Heart left ventricle (tissue), 16 donors: ENCODE measurements around the gene RRP9. TPM values are rescaled to one million over a fixed set of nuclear protein-coding genes. Genes with fewer than 3 reads are reported as not detected.

Source experiments
- ATAC-seq, 4 donors: fragments of 200-7000 bp; cut with Tn5 transposase; one replicate each; pipeline ENCODE4 v1.9.1; 2020 to 2022; ENCODE audit warnings: moderate library complexity in 4 of 4, mild to moderate bottlenecking in 3 of 4, moderate number of reproducible peaks in 1 of 4
- DNase-seq, 5 donors: peaks; one replicate each; pipeline ENCODE4 v3.0.0-alpha.2; 2020
- H3K27ac ChIP-seq, 12 donors: fragments of 200-600 bp; sonication (generic) in 4 of 12; one replicate each; pipeline versions ENCODE4 v1.5.0 to v1.8.0; 2016 to 2022; ENCODE audit warnings: mild to moderate bottlenecking in 2 of 12
- H3K27me3 ChIP-seq, 9 donors: fragments of 200-600 bp; sonication (generic) in 2 of 9; one replicate each; pipeline versions ENCODE4 v1.5.1 to v1.8.0; 2016 to 2022; ENCODE audit warnings: mild to moderate bottlenecking in 3 of 9
- H3K36me3 ChIP-seq, 9 donors: fragments of 200-600 bp; sonication (generic) in 2 of 9; one replicate each; pipeline versions ENCODE4 v1.5.0 to v1.8.0; 2018 to 2022; ENCODE audit warnings: mild to moderate bottlenecking in 2 of 9
- H3K4me1 ChIP-seq, 12 donors: fragments of 200-600 bp; sonication (generic) in 4 of 12; one replicate each; pipeline versions ENCODE4 v1.5.0 to v1.8.0; 2016 to 2022; ENCODE audit warnings: mild to moderate bottlenecking in 3 of 12
- H3K4me3 ChIP-seq, 12 donors: fragments of 200-600 bp; sonication (generic) in 4 of 12; one replicate each; pipeline versions ENCODE4 v1.5.0 to v1.8.0; 2017 to 2022; ENCODE audit warnings: mild to moderate bottlenecking in 9 of 12, moderate library complexity in 4 of 12
- H3K9me3 ChIP-seq, 12 donors: fragments of 200-600 bp; sonication (generic) in 4 of 12; one replicate each; pipeline versions ENCODE4 v1.5.0 to v1.8.0; 2016 to 2022; ENCODE audit warnings: mild to moderate bottlenecking in 1 of 12
- POLR2A ChIP-seq, 2 donors: fragments of 450-650 bp; IDR thresholded peaks; one replicate each; pipeline ENCODE4 v1.6.1; 2017; ENCODE audit warnings: antibody characterized with exemption in 2 of 2, mild to moderate bottlenecking in 2 of 2, moderate library complexity in 2 of 2
- WGBS, 4 donors: extraction: QIAGEN DNeasy Blood & Tissue Kit in 2 of 4; methylation state at CpG; one replicate each; pipeline versions ENCODE4 v1.1.5 to v1.1.7; 2013 to 2018; 5-methylcytosine and 5-hydroxymethylcytosine counted together
- intact Hi-C, 10 donors: fragments of 100-400 bp; cut with DNase I; formaldehyde crosslinking; loops; one replicate each; pipeline versions ENCODE4 v1.11.1 to v1.14.2; 2022
- polyA plus RNA-seq, 2 donors: library from polyadenylated mRNA; stranded (reverse); fragments of 200-250 nt; gene quantifications; one replicate each; pipeline ENCODE4 v1.2.3, GENCODE V29; 2013
- total RNA-seq, 9 donors: library from RNA; depleted of rRNA in 2 of 9; stranded (reverse); fragments of >200 nt in 2 of 9; fragmentation: NEBNext Ultra II Directional in 3 of 9; extraction: Animal tissue kit (Norgen Biotek cat#: 25700) in 3 of 9; gene quantifications; one replicate each; pipeline versions ENCODE4 v1.1.0 to v1.2.4, GENCODE V29; 2016 to 2023
- TF ChIP-seq, protein P1 (sequence below), 12 donors: fragments of 200-600 bp; sonication (generic) in 4 of 12; IDR thresholded peaks; one replicate each; pipeline versions ENCODE4 v1.5.0 to v1.8.0; 2018 to 2022; ENCODE audit warnings: antibody characterized with exemption in 12 of 12, mild to moderate bottlenecking in 5 of 12
- donor health status: ischemic (EF 13 %, LVEDD 7.1; RV severe dilation, severe dysfunction).
- donor health status: healthy with polysubstance abuse.
- donor health status: DM: no; HTN: yes; CAD: no.
- donor health status: DM: no; HTN: no; CAD: no.
- donor health status: ischemic (EF 25% LVEDD 6.9; RV normal size, moderate dysfunction).
- donor health status: ischemic (EF 25% LVEDD 5.7; RV mildly dilated, moderate dysfunction).
- donor health status: healthy.
- donor health status: DM: yes; HTN: yes; CAD: no.
- donor health status: ischemic (EF 35%, LVEDD 5.7; RV mildly dilated, moderate dysfunction).
- donor health status: nonischemic (EF 11% LVEDD 7.7; RV severe dilation, severe dysfunction).
- donor health status: DM: yes; HTN: yes; CAD: no.
- donor health status: PGD.
- donor health status: ischemic (EF 29% LVEDD 5.4; RV normal size, mild dysfunction).
- donor health status: nonischemic (EF 23%, LVEDD 6.1; RV moderate dilation, normal function).

Gene RRP9
- total and polyA plus RNA-seq, 11 donors, result 6.1 to 30.8 (median 10.8) TPM

DNA sequence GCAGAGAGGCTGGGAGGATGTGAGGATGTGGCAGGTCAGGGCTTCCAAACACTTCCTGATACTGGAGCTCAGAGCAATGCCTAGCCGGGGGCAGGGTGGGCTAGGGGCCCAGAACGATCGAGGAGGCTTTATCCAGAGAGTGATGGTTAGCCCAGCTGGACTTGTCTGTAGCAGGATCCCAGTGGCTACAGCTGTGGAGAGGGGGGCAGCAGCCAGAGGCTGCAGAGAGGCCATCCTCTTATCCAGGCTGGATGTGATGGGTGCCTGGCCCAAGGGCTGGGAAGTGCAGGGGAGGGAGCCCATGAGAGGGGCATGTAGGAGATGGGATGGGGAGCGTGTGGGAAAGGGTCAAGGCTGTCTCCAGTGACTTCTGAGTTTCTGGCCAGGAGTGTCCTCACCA lies 5.1 kb upstream of the RRP9 start:
- H3K27me3 ChIP-seq, result no peaks in the 10 kb centered on the region
- peaks cover 3 to 16% (median 13%) of the 10 kb centered on the region in 12 donors for H3K4me1 ChIP-seq
- H3K4me3 ChIP-seq, result no peak overlapping the region
- H3K27ac ChIP-seq, result no peak overlapping the region
- no peaks in the 10 kb centered on the region for H3K9me3 ChIP-seq
- 69 to 98% (median 86%) methylated on average over 4 of the region's 4 CpGs for WGBS, 4 donors
- peaks cover 0 to 30% (median 9%) of the 10 kb centered on the region in 9 donors for H3K36me3 ChIP-seq
- ATAC-seq, result no peak
- intact Hi-C loops, result no loop called here
- TF ChIP-seq, protein P1, sequence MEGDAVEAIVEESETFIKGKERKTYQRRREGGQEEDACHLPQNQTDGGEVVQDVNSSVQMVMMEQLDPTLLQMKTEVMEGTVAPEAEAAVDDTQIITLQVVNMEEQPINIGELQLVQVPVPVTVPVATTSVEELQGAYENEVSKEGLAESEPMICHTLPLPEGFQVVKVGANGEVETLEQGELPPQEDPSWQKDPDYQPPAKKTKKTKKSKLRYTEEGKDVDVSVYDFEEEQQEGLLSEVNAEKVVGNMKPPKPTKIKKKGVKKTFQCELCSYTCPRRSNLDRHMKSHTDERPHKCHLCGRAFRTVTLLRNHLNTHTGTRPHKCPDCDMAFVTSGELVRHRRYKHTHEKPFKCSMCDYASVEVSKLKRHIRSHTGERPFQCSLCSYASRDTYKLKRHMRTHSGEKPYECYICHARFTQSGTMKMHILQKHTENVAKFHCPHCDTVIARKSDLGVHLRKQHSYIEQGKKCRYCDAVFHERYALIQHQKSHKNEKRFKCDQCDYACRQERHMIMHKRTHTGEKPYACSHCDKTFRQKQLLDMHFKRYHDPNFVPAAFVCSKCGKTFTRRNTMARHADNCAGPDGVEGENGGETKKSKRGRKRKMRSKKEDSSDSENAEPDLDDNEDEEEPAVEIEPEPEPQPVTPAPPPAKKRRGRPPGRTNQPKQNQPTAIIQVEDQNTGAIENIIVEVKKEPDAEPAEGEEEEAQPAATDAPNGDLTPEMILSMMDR (IDR thresholded peaks at IDR 0.05), result no peak
- TF ChIP-seq POLR2A (IDR thresholded peaks at IDR 0.05), result no peak
- peak in 1 of 5 donors; percentile 40 for DNase-seq

DNA sequence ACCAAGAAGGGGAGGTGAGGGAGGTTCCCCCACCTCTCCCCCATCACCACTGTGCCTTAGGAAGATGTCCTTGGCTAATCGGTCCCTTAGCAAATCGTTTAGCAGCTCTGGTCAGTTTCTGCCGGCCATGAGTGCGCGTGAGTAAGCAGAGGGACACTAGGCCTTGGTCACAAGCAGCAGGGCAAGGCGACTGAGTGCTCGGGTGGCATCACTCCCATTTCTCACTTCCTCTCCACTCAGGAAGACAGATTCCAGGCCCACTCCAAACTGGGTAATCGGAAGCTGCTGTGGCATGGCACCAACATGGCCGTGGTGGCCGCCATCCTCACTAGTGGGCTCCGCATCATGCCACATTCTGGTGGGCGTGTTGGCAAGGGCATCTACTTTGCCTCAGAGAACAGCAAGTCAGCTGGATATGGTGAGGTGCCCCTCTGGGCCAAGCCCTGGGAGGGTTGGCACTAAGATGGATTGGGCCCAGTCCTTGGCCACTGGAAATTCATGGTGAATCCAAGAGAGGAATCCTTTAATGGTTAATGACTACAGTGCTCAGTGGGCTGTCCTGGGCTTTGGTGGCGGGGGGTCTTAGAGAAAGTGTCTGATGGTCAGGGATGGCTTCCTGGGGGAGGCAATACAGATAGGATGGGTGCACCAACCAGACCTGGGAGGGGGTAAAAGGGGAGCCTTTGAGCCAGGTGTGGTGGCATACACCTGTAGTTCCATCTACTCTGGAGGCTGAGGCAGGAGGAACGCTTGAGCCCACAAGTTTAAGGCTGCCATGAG lies 4.4 kb upstream of the RRP9 start:
- no peak for TF ChIP-seq POLR2A (IDR thresholded peaks at IDR 0.05)
- TF ChIP-seq, protein P1 (IDR thresholded peaks at IDR 0.05), result no peak
- H3K4me1 ChIP-seq, result peaks cover 3 to 21% (median 16%) of the 10 kb centered on the region in 12 donors
- H3K9me3 ChIP-seq, result no peaks in the 10 kb centered on the region
- H3K4me3 ChIP-seq, result no peak overlapping the region
- DNase-seq (peak in 2 of 5 donors; percentile 21 to 39), ATAC-seq (no peak)
- peaks cover 0 to 30% (median 9%) of the 10 kb centered on the region in 9 donors for H3K36me3 ChIP-seq
- intact Hi-C loops, result no loop called here
- H3K27me3 ChIP-seq, result no peaks in the 10 kb centered on the region
- WGBS, 4 donors, result 89 to 95% (median 93%) methylated on average over 11 to 14 of the region's 14 CpGs
- H3K27ac ChIP-seq, result no peak overlapping the region

DNA sequence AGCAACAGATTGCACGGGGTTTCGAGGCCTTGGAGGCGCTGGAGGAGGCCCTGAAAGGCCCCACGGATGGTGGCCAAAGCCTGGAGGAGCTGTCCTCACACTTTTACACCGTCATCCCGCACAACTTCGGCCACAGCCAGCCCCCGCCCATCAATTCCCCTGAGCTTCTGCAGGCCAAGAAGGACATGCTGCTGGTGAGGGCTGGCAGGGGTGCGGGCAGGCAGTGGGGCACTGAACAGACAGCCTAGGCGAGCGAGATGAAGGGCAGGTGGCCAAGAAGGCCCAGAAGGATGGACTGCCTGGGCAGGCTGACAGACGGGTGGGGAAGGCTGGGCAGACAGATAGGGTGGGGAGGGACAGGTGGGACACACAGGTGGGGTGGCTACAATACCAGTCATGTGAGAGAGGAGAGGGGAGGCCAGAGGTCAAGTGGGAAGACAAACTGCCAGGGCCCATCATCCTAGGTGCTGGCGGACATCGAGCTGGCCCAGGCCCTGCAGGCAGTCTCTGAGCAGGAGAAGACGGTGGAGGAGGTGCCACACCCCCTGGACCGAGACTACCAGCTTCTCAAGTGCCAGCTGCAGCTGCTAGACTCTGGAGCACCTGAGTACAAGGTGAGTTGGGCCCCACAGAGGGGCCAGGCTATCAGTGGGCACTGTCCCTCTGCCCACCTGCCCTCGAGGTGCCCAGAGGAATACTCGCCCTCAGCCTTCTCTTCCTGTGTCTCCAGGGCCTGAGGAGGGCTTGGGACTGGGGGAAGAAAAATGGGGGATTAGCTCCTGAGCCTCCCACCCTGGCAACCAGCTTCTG lies 3.5 kb upstream of the RRP9 start:
- Histone ChIP-seq H3K9me3 (no peaks in the 10 kb centered on the region), H3K4me3 (no peak overlapping the region), H3K36me3 (peaks cover 0 to 30% (median 9%) of the 10 kb centered on the region in 9 donors), H3K27ac (no peak overlapping the region), H3K4me1 (peaks cover 3 to 30% (median 23%) of the 10 kb centered on the region in 12 donors), H3K27me3 (no peaks in the 10 kb centered on the region)
- ATAC-seq (no peak), DNase-seq (peak in 3 of 5 donors; percentile 14 to 51 (median 25))
- intact Hi-C loops, result no loop called here
- no peak for TF ChIP-seq POLR2A (IDR thresholded peaks at IDR 0.05)
- TF ChIP-seq, protein P1 (IDR thresholded peaks at IDR 0.05), result no peak
- 85 to 90% (median 89%) methylated on average over 18 of the region's 18 CpGs for WGBS, 4 donors
